Measurements from ENCODE around the gene PPM1H. TPM values are rescaled to one million over a fixed set of nuclear protein-coding genes. Genes with fewer than 3 reads are reported as not detected.

PPM1H gene
- total RNA-seq, 1 experiment from 2014 or later: 37.1 TPM

DNA sequence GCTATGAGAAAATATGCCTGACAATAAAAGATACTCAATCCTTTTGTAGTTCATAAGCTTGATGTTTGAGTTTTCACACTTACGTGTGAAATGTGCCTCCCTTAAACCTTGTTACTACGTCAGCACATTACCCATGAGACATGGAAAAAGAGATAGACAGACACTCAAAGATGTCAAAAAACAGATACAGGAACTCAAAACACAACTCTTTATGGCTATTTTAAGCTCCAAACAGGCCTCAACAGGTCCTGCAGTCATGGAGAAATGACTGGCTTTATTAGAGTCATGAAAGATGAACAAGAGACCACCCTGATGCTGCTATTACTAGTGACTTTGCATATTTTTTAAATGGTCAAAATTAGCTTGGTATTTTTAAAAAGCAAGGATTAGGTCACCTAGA is 283.8 kb downstream of the PPM1H start (continued):
- TF ChIP-seq PRDM15 (CRISPR knock-in tag; IDR thresholded peaks at IDR 0.05) (no peak), NFATC4 (CRISPR knock-in tag; IDR thresholded peaks at IDR 0.05) (no peak), SP1 (CRISPR knock-in tag; conservative IDR thresholded peaks at IDR 0.05) (no peak), ZNF671 (CRISPR knock-in tag; IDR thresholded peaks at IDR 0.05) (no peak), ATF1 (CRISPR knock-in tag; IDR thresholded peaks at IDR 0.05) (no peak), KAT7 (CRISPR knock-in tag; IDR thresholded peaks at IDR 0.05; ENCODE audit: borderline replicate concordance) (no peak), MYBL2 (CRISPR knock-in tag; IDR thresholded peaks at IDR 0.05) (no peak), RORB (CRISPR knock-in tag; IDR thresholded peaks at IDR 0.05) (no peak), NR2C2 (CRISPR knock-in tag; IDR thresholded peaks at IDR 0.05) (no peak), HMGA2 (CRISPR knock-in tag; IDR thresholded peaks at IDR 0.05) (no peak)
- TF ChIP-seq, protein P1, sequence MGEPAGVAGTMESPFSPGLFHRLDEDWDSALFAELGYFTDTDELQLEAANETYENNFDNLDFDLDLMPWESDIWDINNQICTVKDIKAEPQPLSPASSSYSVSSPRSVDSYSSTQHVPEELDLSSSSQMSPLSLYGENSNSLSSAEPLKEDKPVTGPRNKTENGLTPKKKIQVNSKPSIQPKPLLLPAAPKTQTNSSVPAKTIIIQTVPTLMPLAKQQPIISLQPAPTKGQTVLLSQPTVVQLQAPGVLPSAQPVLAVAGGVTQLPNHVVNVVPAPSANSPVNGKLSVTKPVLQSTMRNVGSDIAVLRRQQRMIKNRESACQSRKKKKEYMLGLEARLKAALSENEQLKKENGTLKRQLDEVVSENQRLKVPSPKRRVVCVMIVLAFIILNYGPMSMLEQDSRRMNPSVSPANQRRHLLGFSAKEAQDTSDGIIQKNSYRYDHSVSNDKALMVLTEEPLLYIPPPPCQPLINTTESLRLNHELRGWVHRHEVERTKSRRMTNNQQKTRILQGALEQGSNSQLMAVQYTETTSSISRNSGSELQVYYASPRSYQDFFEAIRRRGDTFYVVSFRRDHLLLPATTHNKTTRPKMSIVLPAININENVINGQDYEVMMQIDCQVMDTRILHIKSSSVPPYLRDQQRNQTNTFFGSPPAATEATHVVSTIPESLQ (CRISPR knock-in tag; IDR thresholded peaks at IDR 0.05): no peak
- TF ChIP-seq, protein P2, sequence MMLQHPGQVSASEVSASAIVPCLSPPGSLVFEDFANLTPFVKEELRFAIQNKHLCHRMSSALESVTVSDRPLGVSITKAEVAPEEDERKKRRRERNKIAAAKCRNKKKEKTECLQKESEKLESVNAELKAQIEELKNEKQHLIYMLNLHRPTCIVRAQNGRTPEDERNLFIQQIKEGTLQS (CRISPR knock-in tag; conservative IDR thresholded peaks at IDR 0.05): no peak
- TF ChIP-seq, protein P3, sequence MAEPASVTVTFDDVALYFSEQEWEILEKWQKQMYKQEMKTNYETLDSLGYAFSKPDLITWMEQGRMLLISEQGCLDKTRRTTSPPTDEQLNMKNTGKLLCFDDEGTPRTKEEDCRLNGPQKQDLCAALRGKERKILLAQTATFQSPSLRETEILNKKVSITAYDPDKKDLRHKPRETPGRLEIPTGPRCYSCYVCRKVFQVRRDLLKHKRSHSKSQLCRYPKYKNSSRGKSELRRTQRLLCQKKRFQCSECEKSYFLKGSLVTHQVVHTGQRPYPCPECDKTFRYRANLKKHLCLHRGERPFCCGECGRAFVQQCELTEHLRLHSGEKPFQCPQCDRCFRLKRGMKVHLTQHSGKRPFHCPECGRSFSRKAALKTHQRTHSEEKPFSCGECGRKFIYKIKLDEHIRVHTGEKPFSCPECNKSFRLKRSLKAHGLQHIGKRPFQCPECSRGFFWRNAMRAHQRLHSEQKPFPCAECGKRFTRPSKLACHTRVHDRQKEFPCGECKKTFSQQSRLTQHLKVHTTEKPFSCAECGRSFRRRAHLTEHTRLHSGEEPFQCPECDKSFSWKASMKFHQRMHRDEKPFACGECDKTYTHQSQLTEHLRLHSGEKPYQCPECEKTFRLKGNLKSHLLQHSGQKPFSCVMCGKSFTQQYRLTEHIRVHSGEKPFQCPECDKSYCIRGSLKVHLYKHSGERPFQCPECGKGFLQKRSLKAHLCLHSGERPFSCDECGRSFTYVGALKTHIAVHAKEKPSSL (CRISPR knock-in tag; conservative IDR thresholded peaks at IDR 0.05): no peak
- TF ChIP-seq, protein P4, sequence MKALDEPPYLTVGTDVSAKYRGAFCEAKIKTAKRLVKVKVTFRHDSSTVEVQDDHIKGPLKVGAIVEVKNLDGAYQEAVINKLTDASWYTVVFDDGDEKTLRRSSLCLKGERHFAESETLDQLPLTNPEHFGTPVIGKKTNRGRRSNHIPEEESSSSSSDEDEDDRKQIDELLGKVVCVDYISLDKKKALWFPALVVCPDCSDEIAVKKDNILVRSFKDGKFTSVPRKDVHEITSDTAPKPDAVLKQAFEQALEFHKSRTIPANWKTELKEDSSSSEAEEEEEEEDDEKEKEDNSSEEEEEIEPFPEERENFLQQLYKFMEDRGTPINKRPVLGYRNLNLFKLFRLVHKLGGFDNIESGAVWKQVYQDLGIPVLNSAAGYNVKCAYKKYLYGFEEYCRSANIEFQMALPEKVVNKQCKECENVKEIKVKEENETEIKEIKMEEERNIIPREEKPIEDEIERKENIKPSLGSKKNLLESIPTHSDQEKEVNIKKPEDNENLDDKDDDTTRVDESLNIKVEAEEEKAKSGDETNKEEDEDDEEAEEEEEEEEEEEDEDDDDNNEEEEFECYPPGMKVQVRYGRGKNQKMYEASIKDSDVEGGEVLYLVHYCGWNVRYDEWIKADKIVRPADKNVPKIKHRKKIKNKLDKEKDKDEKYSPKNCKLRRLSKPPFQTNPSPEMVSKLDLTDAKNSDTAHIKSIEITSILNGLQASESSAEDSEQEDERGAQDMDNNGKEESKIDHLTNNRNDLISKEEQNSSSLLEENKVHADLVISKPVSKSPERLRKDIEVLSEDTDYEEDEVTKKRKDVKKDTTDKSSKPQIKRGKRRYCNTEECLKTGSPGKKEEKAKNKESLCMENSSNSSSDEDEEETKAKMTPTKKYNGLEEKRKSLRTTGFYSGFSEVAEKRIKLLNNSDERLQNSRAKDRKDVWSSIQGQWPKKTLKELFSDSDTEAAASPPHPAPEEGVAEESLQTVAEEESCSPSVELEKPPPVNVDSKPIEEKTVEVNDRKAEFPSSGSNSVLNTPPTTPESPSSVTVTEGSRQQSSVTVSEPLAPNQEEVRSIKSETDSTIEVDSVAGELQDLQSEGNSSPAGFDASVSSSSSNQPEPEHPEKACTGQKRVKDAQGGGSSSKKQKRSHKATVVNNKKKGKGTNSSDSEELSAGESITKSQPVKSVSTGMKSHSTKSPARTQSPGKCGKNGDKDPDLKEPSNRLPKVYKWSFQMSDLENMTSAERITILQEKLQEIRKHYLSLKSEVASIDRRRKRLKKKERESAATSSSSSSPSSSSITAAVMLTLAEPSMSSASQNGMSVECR (CRISPR knock-in tag; IDR thresholded peaks at IDR 0.05; ENCODE audit: borderline replicate concordance): no peak

Measured in WTC11 (cell line).